Measurements from ENCODE around the gene PKIG. TPM values are rescaled to one million over a fixed set of nuclear protein-coding genes. Genes with fewer than 3 reads are reported as not detected.

PKIG gene
- total RNA-seq, 4 donors from 2014 or later: 72.9 to 153 (median 100) TPM

DNA sequence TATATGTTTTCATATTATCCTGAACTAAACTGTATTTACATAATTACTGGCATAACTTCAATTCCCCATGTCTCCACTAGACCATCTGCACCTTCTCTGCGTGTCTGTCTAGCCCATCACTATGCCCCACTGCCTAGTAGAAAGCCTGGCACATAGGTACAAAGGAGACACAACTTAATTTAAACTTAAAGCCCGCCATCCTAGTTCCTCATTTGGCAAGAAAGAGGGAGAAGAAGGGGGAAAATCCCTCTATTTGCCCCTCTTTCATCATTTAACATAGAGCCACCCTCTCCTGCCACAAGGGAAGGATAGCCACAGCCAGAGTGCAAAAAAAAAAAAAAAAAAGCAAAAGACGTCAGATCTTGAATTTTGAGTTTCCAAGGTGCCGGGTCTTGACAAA, 1.8 kb downstream of the PKIG start:
- DNase-seq: no peak
- Histone ChIP-seq H3K27ac (peak overlapping the region; percentile 95 to 98 (median 98)), H3K27me3 (no peaks in the 10 kb centered on the region), H3K36me3 (no peaks in the 10 kb centered on the region), H3K4me3 (peak overlapping the region; percentile 65 to 76 (median 74)), H3K4me1 (peaks cover 62 to 71% of the 10 kb centered on the region in 2 donors), H3K9me3 (no peaks in the 10 kb centered on the region)
- TF ChIP-seq POLR2A (IDR thresholded peaks at IDR 0.05): no peak
- TF ChIP-seq, protein P1, sequence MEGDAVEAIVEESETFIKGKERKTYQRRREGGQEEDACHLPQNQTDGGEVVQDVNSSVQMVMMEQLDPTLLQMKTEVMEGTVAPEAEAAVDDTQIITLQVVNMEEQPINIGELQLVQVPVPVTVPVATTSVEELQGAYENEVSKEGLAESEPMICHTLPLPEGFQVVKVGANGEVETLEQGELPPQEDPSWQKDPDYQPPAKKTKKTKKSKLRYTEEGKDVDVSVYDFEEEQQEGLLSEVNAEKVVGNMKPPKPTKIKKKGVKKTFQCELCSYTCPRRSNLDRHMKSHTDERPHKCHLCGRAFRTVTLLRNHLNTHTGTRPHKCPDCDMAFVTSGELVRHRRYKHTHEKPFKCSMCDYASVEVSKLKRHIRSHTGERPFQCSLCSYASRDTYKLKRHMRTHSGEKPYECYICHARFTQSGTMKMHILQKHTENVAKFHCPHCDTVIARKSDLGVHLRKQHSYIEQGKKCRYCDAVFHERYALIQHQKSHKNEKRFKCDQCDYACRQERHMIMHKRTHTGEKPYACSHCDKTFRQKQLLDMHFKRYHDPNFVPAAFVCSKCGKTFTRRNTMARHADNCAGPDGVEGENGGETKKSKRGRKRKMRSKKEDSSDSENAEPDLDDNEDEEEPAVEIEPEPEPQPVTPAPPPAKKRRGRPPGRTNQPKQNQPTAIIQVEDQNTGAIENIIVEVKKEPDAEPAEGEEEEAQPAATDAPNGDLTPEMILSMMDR (IDR thresholded peaks at IDR 0.05 in 4 of 5, conservative IDR thresholded peaks at IDR 0.05 in 1 of 5): peak in 2 of 5 experiments; percentile 11 to 25
- ATAC-seq: no peak
- intact Hi-C loops (cut with DNase I; ENCODE audit: low total_unique reads) (loop anchor here (5.0 to 10.0 kb wide), 2 partner anchors 379 to 753 kb away; no protein-coding TSS in a partner anchor), in situ Hi-C loops (cut with MboI; ENCODE audit: low sequenced_read_pairs in 4 of 4) (loop anchor here in 1 of 4 donors (25.0 kb wide), 1 partner anchor 372 kb away; the partner anchor contains the start of gene OSER1)

DNA sequence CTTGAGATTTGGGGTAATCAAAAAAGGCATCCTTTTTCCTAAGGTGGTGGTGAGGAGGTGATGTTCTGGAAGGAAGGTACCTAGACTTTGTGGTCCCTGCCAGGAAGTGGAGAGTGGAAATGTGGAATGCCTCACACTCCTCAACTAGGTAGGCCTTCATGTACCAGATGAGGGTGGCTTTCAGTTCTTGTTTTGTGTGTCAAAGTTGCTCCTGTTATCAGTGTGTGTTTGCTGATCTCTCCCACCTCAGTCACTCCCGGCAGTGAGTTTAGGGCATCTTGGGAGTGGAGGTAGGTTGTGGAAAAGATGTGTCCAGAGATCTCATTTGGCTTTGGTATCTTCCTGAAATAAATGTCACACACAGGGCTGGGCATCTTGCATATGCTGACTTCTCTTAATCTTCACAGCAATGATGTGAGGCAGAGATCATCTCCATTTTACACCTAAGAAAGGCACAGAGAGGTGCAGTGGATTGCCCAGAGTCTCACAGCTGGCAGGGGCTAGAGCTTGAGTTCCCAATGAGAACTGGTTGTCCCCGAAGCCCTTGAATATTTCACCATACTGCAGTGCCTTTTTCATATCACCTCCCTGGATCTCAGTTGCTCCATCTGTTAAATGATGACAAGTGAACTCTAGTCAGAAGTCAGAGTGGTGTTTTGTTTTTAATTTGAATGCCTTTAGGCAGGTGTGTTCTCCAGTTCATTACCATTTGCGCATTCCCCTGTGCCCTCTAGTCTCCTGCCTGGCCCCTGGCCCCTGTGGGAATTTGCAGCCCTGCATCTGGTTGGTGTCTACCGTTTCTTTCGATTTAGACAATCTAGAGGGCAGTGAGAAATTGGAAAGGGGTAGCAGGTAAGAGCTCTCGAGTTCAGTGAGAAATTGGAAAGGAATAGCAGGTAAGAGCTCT, 2.9 kb downstream of the PKIG start:
- ATAC-seq: peak; percentile 61 to 70

DNA sequence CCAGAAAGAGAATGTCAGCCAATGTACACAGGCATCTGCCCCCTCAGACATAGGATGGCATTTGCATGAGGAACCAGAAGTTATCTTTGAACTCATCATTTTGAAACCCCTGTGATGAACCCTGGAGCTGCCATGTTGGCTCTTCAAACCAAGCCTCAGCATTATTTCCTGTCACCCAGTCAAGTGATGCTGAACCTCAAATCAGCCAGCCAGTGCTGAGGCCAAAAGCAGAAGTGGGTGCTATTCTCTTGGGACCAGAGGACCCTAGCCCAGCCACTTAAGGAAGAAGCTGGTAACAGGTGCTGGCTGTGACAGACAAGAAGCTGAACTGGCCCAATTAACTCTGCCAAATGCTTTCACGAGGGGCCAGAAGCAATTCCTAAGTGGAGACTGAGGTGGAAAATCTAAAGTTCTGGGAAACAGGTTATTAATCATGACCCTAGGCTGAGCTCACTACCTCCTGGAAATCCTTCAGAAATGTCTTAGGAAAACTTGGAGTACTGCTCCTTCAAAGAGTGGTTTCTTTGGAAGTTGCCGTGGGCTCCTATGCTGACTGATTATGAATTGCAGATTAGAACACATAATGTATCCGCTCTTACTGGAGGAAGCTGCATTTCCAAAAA, 4.0 kb downstream of the PKIG start:
- H3K9me3 ChIP-seq: no peaks in the 10 kb centered on the region
- peak overlapping the region; percentile 15 to 76 (median 69) for H3K4me3 ChIP-seq
- H3K4me1 ChIP-seq: peaks cover 45 to 50% of the 10 kb centered on the region in 2 donors
- ATAC-seq: no peak
- TF ChIP-seq, protein P1 (IDR thresholded peaks at IDR 0.05 in 4 of 5, conservative IDR thresholded peaks at IDR 0.05 in 1 of 5): no peak
- no peak for TF ChIP-seq POLR2A (IDR thresholded peaks at IDR 0.05)
- H3K36me3 ChIP-seq: peaks cover 0 to 21% of the 10 kb centered on the region in 2 donors
- peak overlapping the region; percentile 95 to 98 (median 98) for H3K27ac ChIP-seq
- DNase-seq: no peak
- intact Hi-C loops (cut with DNase I; ENCODE audit: low total_unique reads) (loop anchor here (10.0 kb wide), 1 partner anchor 382 kb away; no protein-coding TSS in a partner anchor), in situ Hi-C loops (cut with MboI; ENCODE audit: low sequenced_read_pairs in 4 of 4) (loop anchor here in 1 of 4 donors (25.0 kb wide), 1 partner anchor 374 kb away; the partner anchor contains the start of gene OSER1)
- no peaks in the 10 kb centered on the region for H3K27me3 ChIP-seq

More for the DNA sequence above, 2.9 kb downstream of the PKIG start:
- in situ Hi-C loops (cut with MboI; ENCODE audit: low sequenced_read_pairs in 4 of 4) (loop anchor here in 1 of 4 donors (25.0 kb wide), 1 partner anchor 373 kb away; the partner anchor contains the start of gene OSER1), intact Hi-C loops (cut with DNase I; ENCODE audit: low total_unique reads) (loop anchor here (10.0 kb wide), 1 partner anchor 381 kb away; no protein-coding TSS in a partner anchor)
- peak overlapping the region; percentile 95 to 98 (median 98) for H3K27ac ChIP-seq
- peak overlapping the region; percentile 65 to 76 (median 74) for H3K4me3 ChIP-seq
- H3K9me3 ChIP-seq: no peaks in the 10 kb centered on the region
- H3K27me3 ChIP-seq: no peaks in the 10 kb centered on the region
- peaks cover 51 to 61% of the 10 kb centered on the region in 2 donors for H3K4me1 ChIP-seq
- peaks cover 0 to 10% of the 10 kb centered on the region in 2 donors for H3K36me3 ChIP-seq
- TF ChIP-seq, protein P1 (IDR thresholded peaks at IDR 0.05 in 4 of 5, conservative IDR thresholded peaks at IDR 0.05 in 1 of 5): no peak
- TF ChIP-seq POLR2A (IDR thresholded peaks at IDR 0.05): peak in 1 of 2 donors; percentile 35
- peak; percentile 45 to 69 for DNase-seq

All from gastrocnemius medialis (tissue), 4 donors.